ENCODE data around the gene RFTN1. TPM values are rescaled to one million over a fixed set of nuclear protein-coding genes. Genes with fewer than 3 reads are reported as not detected.
A peak's percentile ranks its signal among the peaks of the same experiment; 100 is the strongest.

Gene RFTN1
- total and polyA plus RNA-seq, 2 donors from 2014 or later: 15.3 to 34.1 TPM

DNA sequence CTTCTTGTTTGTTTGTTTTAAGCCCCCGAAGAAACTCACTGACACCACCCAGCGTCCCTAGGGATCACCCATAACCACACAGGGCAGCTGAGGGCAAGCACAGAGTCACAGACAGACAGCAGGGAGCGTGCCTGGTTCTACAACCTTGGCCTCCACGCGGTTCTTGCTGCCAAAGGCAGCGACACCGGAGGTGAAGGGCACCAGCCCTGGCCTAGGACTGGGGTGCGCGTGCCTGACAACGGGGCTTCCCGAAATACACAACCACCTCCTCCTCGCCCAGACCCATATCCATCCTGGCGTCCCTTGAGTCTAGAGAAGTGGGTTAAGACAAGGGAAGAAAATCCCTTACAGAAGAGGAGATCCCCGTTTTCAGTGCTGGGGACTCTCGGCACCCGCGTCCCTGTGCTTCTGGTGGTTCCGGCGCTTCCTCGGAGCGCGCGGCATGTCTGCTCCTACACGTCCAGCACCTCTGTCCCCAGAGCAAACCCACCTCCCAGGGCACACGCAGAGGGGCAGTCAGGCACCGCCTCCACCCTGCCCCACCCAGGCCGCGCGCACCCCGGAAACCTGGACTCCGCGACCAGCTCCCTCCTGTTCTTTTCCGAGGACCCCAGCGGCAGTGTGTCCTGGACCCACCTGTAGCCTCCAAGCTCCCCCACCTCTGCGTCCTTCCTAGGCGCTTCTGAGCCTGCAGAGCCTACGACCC, 911 bp downstream of the RFTN1 start:
- H3K27ac ChIP-seq (ENCODE audit: low read depth in 2 of 2, low read length in 2 of 2): peak overlapping the region; percentile 54 to 62
- no peaks in the 10 kb centered on the region for H3K9me3 ChIP-seq (ENCODE audit: control insufficient read depth in 2 of 3, insufficient read depth in 1 of 3, low read length in 3 of 3)
- peak overlapping the region; percentile 4 to 76 (median 24) for H3K9ac ChIP-seq (ENCODE audit: low read length in 3 of 3)
- FAIRE-seq (no peak), DNase-seq (peak in 4 of 5 donors; percentile 36 to 92 (median 56))
- no peaks in the 10 kb centered on the region for H3K36me3 ChIP-seq (ENCODE audit: control insufficient read depth in 2 of 3, insufficient read depth in 3 of 3, low read length in 3 of 3)
- H3K27me3 ChIP-seq (ENCODE audit: control insufficient read depth, insufficient read depth, low read length): no peaks in the 10 kb centered on the region
- H3K4me3 ChIP-seq (ENCODE audit: low read length in 3 of 3): peak overlapping the region; percentile 55 to 81 (median 67)
- H3K4me1 ChIP-seq (ENCODE audit: control insufficient read depth in 2 of 3, insufficient read depth in 2 of 3, low read depth in 1 of 3, low read length in 3 of 3): peaks cover 0 to 8% (median 8%) of the 10 kb centered on the region in 3 donors
- intact Hi-C loops (cut with DNase I): no loop called here
- TF ChIP-seq, protein P1, sequence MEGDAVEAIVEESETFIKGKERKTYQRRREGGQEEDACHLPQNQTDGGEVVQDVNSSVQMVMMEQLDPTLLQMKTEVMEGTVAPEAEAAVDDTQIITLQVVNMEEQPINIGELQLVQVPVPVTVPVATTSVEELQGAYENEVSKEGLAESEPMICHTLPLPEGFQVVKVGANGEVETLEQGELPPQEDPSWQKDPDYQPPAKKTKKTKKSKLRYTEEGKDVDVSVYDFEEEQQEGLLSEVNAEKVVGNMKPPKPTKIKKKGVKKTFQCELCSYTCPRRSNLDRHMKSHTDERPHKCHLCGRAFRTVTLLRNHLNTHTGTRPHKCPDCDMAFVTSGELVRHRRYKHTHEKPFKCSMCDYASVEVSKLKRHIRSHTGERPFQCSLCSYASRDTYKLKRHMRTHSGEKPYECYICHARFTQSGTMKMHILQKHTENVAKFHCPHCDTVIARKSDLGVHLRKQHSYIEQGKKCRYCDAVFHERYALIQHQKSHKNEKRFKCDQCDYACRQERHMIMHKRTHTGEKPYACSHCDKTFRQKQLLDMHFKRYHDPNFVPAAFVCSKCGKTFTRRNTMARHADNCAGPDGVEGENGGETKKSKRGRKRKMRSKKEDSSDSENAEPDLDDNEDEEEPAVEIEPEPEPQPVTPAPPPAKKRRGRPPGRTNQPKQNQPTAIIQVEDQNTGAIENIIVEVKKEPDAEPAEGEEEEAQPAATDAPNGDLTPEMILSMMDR (IDR thresholded peaks at IDR 0.05; ENCODE audit: borderline replicate concordance, extremely low read depth, insufficient read depth): no peak

DNA sequence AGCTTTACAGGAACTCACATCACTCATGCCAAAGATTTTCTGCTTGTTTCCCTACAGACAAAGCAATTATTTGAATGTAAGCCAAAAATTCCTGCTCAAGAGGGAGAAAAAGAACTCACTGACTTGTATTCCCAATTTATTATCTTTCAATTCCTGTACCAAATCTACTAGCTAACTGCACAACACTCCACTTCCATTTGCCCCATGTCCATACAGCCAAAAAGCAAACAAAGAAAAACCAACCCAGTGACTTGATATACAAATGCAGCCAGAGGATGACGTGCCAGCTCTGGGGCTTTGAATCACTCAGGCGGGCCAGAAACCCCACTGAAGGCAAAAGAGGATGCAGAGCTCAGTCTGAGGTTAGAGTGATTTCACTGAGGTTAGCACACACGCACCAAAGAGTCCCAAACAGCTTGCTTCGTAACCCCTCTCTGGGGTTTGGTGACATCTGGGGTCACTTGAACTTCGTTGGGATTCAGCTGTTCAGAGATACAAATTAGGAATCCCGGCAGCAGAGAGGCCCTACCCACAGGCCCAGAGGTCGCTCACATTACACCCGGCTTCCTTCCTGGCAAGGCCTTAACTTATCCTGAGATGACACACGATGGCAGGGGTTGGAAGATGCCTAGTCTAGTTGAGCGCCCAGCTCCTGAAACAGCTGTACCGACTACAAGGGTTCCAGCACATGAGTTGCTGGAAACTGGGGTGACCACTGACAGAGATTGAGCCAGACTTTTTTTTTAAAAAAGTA, 1.6 kb downstream of the RFTN1 start:
- intact Hi-C loops (cut with DNase I): no loop called here
- no peak for FAIRE-seq

DNA sequence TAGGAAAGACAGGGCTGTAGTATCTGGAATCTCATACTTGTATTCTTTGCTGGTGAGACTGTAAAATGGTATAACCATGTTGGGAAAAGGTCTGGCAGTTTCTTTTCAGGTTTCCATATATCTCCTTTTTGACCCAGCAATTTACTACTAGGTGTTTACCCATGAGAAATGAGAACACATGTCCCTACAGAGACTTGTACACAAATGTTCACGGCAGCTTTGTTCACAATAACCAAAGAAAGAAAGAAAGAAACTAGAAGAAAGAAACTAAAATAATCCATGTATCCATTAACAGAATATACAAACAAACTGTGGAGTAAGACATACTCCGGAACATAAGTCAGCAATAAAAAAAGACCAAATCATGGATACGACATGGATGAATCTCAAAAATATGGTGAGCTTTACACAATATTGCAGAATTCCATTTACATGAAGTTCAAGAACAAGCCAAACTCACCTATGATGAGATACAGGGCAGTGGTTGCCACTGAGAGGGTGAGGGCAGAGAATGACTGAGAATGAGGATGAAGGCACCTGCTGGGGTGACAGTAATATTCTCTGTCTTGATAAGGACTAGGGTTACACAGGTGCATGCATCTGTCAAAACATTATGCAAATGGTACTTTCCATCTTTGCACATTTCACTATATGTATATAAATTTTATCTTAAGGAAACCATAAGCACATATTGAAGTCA, 2.7 kb downstream of the RFTN1 start:
- DNase-seq (no peak), FAIRE-seq (no peak)
- H3K27ac ChIP-seq (ENCODE audit: low read depth in 2 of 2, low read length in 2 of 2): peak overlapping the region; percentile 49 to 62
- H3K36me3 ChIP-seq (ENCODE audit: control insufficient read depth in 2 of 3, insufficient read depth in 3 of 3, low read length in 3 of 3): no peaks in the 10 kb centered on the region
- H3K27me3 ChIP-seq (ENCODE audit: control insufficient read depth, insufficient read depth, low read length): no peaks in the 10 kb centered on the region
- no peaks in the 10 kb centered on the region for H3K9me3 ChIP-seq (ENCODE audit: control insufficient read depth in 2 of 3, insufficient read depth in 1 of 3, low read length in 3 of 3)
- H3K9ac ChIP-seq (ENCODE audit: low read length in 3 of 3): no peak overlapping the region
- TF ChIP-seq, protein P1 (IDR thresholded peaks at IDR 0.05; ENCODE audit: borderline replicate concordance, extremely low read depth, insufficient read depth): no peak
- H3K4me1 ChIP-seq (ENCODE audit: control insufficient read depth in 2 of 3, insufficient read depth in 2 of 3, low read depth in 1 of 3, low read length in 3 of 3): peaks cover 0 to 8% (median 8%) of the 10 kb centered on the region in 3 donors
- peak overlapping the region in 1 of 3 donors; percentile 67 for H3K4me3 ChIP-seq (ENCODE audit: low read length in 3 of 3)
- intact Hi-C loops (cut with DNase I): no loop called here

More for the DNA sequence above, 1.6 kb downstream of the RFTN1 start:
- Histone ChIP-seq H3K27me3 (ENCODE audit: control insufficient read depth, insufficient read depth, low read length) (no peaks in the 10 kb centered on the region), H3K9me3 (ENCODE audit: control insufficient read depth in 2 of 3, insufficient read depth in 1 of 3, low read length in 3 of 3) (no peaks in the 10 kb centered on the region), H3K27ac (ENCODE audit: low read depth in 2 of 2, low read length in 2 of 2) (peak overlapping the region; percentile 54 to 62), H3K4me3 (ENCODE audit: low read length in 3 of 3) (peak overlapping the region; percentile 55 to 81 (median 67)), H3K9ac (ENCODE audit: low read length in 3 of 3) (peak overlapping the region in 2 of 3 donors; percentile 6 to 21), H3K4me1 (ENCODE audit: control insufficient read depth in 2 of 3, insufficient read depth in 2 of 3, low read depth in 1 of 3, low read length in 3 of 3) (peaks cover 0 to 8% (median 8%) of the 10 kb centered on the region in 3 donors), H3K36me3 (ENCODE audit: control insufficient read depth in 2 of 3, insufficient read depth in 3 of 3, low read length in 3 of 3) (no peaks in the 10 kb centered on the region)
- TF ChIP-seq, protein P1 (IDR thresholded peaks at IDR 0.05; ENCODE audit: borderline replicate concordance, extremely low read depth, insufficient read depth): no peak
- DNase-seq: peak in 3 of 5 donors; percentile 43 to 87 (median 55)
